Mesenchymal stem cell (in vitro differentiated cells and primary cell): ENCODE data around the gene HEYL.

Experiments
- DNase-seq: peaks from one replicate; pipeline ENCODE4 v3.0.0-alpha.2; 2013
- H2AFZ ChIP-seq: one replicate; pipeline ENCODE4 v1.6.1; 2013; ENCODE audit warnings: low read depth, mild to moderate bottlenecking, control low read depth, inconsistent platforms, low read length, moderate library complexity
- H2AK5ac ChIP-seq: 2 replicates; pipeline ENCODE4 v1.6.1; 2013; ENCODE audit warnings: low read length, moderate library complexity, mild to moderate bottlenecking, inconsistent platforms; ENCODE audit not compliant: severe bottlenecking
- H2BK120ac ChIP-seq: one replicate; pipeline ENCODE4 v1.6.1; 2013; ENCODE audit warnings: low read depth, mild to moderate bottlenecking, inconsistent platforms, low read length, moderate library complexity
- H2BK12ac ChIP-seq, 2 experiments: one replicate each; pipeline ENCODE4 v1.6.1; 2013; ENCODE audit warnings: inconsistent platforms in 2 of 2, low read length in 2 of 2, mild to moderate bottlenecking in 2 of 2, moderate library complexity in 2 of 2, control low read depth in 1 of 2
- H2BK15ac ChIP-seq: one replicate; pipeline ENCODE4 v1.6.1; 2013; ENCODE audit warnings: mild to moderate bottlenecking, low read depth, inconsistent platforms; ENCODE audit not compliant: poor library complexity, severe bottlenecking
- H2BK5ac ChIP-seq: 2 replicates; pipeline ENCODE4 v1.6.1; 2013; ENCODE audit warnings: low read depth, mild to moderate bottlenecking, low read length, control low read depth, inconsistent platforms; ENCODE audit not compliant: poor library complexity, severe bottlenecking
- H3K14ac ChIP-seq, 2 experiments: one replicate each; pipeline ENCODE4 v1.6.1; 2013; ENCODE audit warnings: inconsistent platforms in 2 of 2, low read length in 2 of 2, control low read depth in 1 of 2, mild to moderate bottlenecking in 1 of 2, moderate library complexity in 1 of 2
- H3K18ac ChIP-seq, 2 experiments: one replicate each; pipeline ENCODE4 v1.6.1; 2013; ENCODE audit warnings: inconsistent platforms in 2 of 2, low read length in 2 of 2, control low read depth in 1 of 2, low read depth in 1 of 2, mild to moderate bottlenecking in 1 of 2
- H3K23ac ChIP-seq, 2 experiments: one replicate each; pipeline ENCODE4 v1.6.1; 2013; ENCODE audit warnings: inconsistent platforms in 2 of 2, low read length in 2 of 2, mild to moderate bottlenecking in 2 of 2, moderate library complexity in 2 of 2, control low read depth in 1 of 2
- H3K27ac ChIP-seq: 2 replicates; pipeline ENCODE4 v1.5.1; 2013; ENCODE audit warnings: mild to moderate bottlenecking, moderate library complexity, low read length, control low read depth, inconsistent platforms; ENCODE audit not compliant: poor library complexity, severe bottlenecking
- H3K27me3 ChIP-seq, 2 experiments: 2 replicates each; pipeline versions ENCODE4 v1.6.1 to v1.7.0; 2013; ENCODE audit warnings: low read length in 2 of 2, mild to moderate bottlenecking in 2 of 2, moderate library complexity in 2 of 2, control low read depth in 1 of 2, inconsistent platforms in 1 of 2; ENCODE audit not compliant: control insufficient read depth in 1 of 2, insufficient read depth in 1 of 2
- H3K36me3 ChIP-seq, 2 experiments: 2 replicates each; pipeline versions ENCODE4 v1.6.1 to v1.7.0; 2013; ENCODE audit warnings: low read length in 2 of 2, control low read depth in 1 of 2, inconsistent platforms in 1 of 2, low read depth in 1 of 2, mild to moderate bottlenecking in 1 of 2; ENCODE audit not compliant: insufficient read depth in 2 of 2, control insufficient read depth in 1 of 2
- H3K4ac ChIP-seq, 2 experiments: one replicate each; pipeline ENCODE4 v1.6.1; 2013; ENCODE audit warnings: inconsistent platforms in 2 of 2, low read length in 2 of 2, mild to moderate bottlenecking in 2 of 2, moderate library complexity in 2 of 2, control low read depth in 1 of 2, low read depth in 1 of 2
- H3K4me1 ChIP-seq: 2 replicates; pipeline ENCODE4 v1.6.1; 2013; ENCODE audit warnings: low read depth, low read length, control low read depth; ENCODE audit not compliant: control insufficient read depth, insufficient read depth
- H3K4me2 ChIP-seq: 2 replicates; pipeline ENCODE4 v1.6.1; 2013; ENCODE audit warnings: low read length, mild to moderate bottlenecking, inconsistent platforms; ENCODE audit not compliant: poor library complexity, severe bottlenecking
- H3K4me3 ChIP-seq, 2 experiments: 2 replicates each; pipeline versions ENCODE4 v1.5.1 to v1.7.0; 2013; ENCODE audit warnings: low read length in 2 of 2, mild to moderate bottlenecking in 2 of 2, control low read depth in 1 of 2, low read depth in 1 of 2; ENCODE audit not compliant: insufficient read depth in 1 of 2
- H3K79me1 ChIP-seq: replicated peaks from 2 replicates; pipeline ENCODE4 v1.6.1; 2013; ENCODE audit warnings: mild to moderate bottlenecking, control low read depth, low read length, inconsistent platforms; ENCODE audit not compliant: poor library complexity, severe bottlenecking
- H3K9ac ChIP-seq: 2 replicates; pipeline ENCODE4 v1.7.0; 2013; ENCODE audit warnings: mild to moderate bottlenecking, low read length, moderate library complexity
- H3K9me3 ChIP-seq: 2 replicates; pipeline ENCODE4 v1.7.0; 2013; ENCODE audit warnings: mild to moderate bottlenecking, low read length; ENCODE audit not compliant: control insufficient read depth
- H4K8ac ChIP-seq: one replicate; pipeline ENCODE4 v1.6.1; 2013; ENCODE audit warnings: inconsistent platforms, mild to moderate bottlenecking, low read length, moderate library complexity
- H4K91ac ChIP-seq: one replicate; pipeline ENCODE4 v1.6.1; 2013; ENCODE audit warnings: mild to moderate bottlenecking, low read length, inconsistent platforms
- WGBS: methylation state at CpG from one replicate; pipeline ENCODE4 v1.1.7; 2013; ENCODE audit warnings: mixed read lengths; 5-methylcytosine and 5-hydroxymethylcytosine counted together

HEYL gene

DNA sequence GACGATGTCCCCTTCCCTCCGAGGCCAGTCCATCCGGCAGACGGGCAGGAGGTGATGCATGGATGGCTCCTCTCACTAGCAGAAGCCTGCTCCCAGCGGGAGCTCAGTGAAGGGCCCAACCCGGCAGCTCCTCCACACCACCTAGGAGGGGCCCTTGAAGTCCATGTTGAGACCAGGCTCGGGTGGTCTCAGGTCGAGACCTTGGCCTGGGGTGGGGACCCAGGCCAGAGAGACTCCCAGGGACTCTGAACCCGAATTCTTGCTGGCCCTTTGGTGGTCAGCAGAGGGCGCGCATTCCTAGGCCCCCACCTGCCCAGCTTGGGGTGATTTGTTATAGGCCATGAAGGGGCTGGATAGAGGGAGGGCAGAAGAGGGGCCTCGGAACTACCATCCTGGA, 33.1 kb upstream of the HEYL start:
- 11% methylated on average over 12 of the region's 12 CpGs for WGBS
- Histone ChIP-seq H3K23ac (no peak overlapping the region), H4K91ac (no peak overlapping the region), H3K36me3 (no peaks in the 10 kb centered on the region), H2BK5ac (no peak overlapping the region), H4K8ac (no peak overlapping the region), H2BK12ac (no peak overlapping the region), H3K9ac (no peak overlapping the region), H2AK5ac (no peak overlapping the region), H3K14ac (peak overlapping the region in 1 of 2 experiments; percentile 46), H3K9me3 (peaks cover 8% of the 10 kb centered on the region), H2AFZ (no peak overlapping the region), H3K4ac (no peak overlapping the region), H3K79me1 (no peaks in the 10 kb centered on the region), H3K4me3 (peak overlapping the region in 1 of 2 experiments; percentile 64), H3K18ac (no peak overlapping the region), H3K4me2 (no peak overlapping the region), H2BK120ac (no peak overlapping the region), H3K4me1 (peaks cover 14% of the 10 kb centered on the region), H3K27me3 (peaks cover 78 to 89% of the 10 kb centered on the region in 2 experiments), H2BK15ac (no peak overlapping the region), H3K27ac (no peak overlapping the region)
- DNase-seq = peak; percentile 19

DNA sequence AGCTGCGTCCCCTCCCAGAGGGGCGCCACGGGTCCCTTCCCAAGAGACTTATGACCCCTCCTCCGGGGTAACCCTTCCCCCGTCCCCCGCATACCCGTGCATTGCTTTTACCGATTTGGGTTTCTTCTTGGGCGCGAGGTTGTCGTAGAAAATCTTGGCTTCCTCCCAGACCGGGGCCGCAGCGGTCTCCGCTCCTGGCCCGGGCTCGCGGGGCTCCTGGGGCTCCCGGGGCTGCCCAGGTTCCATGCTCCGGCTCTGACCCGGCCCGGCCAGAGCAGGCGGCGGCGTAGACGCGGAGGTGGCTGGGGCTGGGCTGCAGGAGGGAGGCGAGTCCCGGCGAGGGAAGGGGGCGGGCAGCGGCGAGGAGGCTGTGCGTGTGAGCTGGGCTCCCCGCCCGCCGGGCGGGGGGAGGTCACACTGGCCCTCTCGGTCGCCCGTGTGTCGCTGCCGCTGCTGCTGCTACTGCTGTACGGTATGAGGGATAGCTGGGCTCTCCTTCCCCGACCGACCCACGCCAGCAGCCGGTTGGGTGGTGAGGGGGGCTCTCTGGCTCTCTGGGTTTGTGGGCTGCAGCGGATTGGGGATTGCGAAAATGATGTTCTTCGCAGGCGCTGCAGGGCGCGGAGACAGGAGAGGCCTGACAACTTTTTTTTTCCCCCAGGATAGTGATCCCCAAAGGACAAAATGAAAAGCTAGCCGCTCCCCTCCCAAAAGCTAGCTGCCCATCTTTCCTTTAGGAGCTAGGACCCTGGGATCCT, 32.5 kb upstream of the HEYL start, which contains the start of gene NT5C1A:
Gene NT5C1A, minus strand, starts transcription at position 315 of the 758 bp plus-strand sequence. Its CDS starts 69 bp downstream, at position 246.
- Histone ChIP-seq H3K4ac (no peak within 1 kb of the TSS), H2BK5ac (no peak within 1 kb of the TSS), H3K27me3 (peaks cover 78 to 88% of the 10 kb centered on the region in 2 experiments), H4K91ac (no peak within 1 kb of the TSS), H3K4me3 (peak within 1 kb of the TSS; percentile 38 to 64), H2BK12ac (no peak within 1 kb of the TSS), H4K8ac (peak within 1 kb of the TSS; percentile 24), H2BK120ac (no peak within 1 kb of the TSS), H3K27ac (no peak within 1 kb of the TSS), H2BK15ac (no peak within 1 kb of the TSS), H3K36me3 (no peaks in the 10 kb centered on the region), H3K79me1 (no peaks in the 10 kb centered on the region), H2AK5ac (no peak within 1 kb of the TSS), H2AFZ (peak within 1 kb of the TSS; percentile 62), H3K23ac (peak within 1 kb of the TSS in 1 of 2 experiments; percentile 63), H3K9me3 (peaks cover 8% of the 10 kb centered on the region), H3K18ac (no peak within 1 kb of the TSS), H3K4me1 (peaks cover 14% of the 10 kb centered on the region), H3K14ac (peak within 1 kb of the TSS in 1 of 2 experiments; percentile 46), H3K4me2 (peak within 1 kb of the TSS; percentile 83), H3K9ac (no peak within 1 kb of the TSS)
- WGBS = 4% methylated on average over 37 of the region's 55 CpGs
- DNase-seq = peak; percentile 39

DNA sequence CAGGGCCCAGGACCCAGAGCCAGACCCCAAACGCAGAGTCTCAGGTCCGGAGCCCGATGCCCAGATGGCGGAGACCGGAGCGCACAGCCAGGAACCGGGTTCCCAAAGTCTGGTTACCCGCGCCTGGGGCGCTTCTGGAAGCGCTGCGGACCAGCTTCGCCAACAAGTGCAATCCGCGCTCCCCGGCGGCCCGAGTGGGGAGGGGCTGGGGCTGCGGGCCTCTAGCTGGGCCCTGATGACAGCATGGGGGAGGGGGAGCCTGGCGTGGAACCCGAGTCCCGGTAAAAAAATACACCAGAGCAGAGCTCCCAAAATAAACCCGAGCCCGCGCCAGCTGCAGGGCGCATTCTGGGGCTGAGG, 32.0 kb upstream of the HEYL start:
- Histone ChIP-seq H3K4me1 (peaks cover 14% of the 10 kb centered on the region), H3K9me3 (peaks cover 8% of the 10 kb centered on the region), H4K91ac (no peak overlapping the region), H2BK120ac (no peak overlapping the region), H3K9ac (no peak overlapping the region), H3K14ac (no peak overlapping the region), H3K36me3 (no peaks in the 10 kb centered on the region), H2BK5ac (no peak overlapping the region), H2BK15ac (no peak overlapping the region), H2AK5ac (no peak overlapping the region), H3K4ac (no peak overlapping the region), H3K23ac (no peak overlapping the region), H3K27ac (no peak overlapping the region), H4K8ac (no peak overlapping the region), H3K18ac (no peak overlapping the region), H3K4me2 (peak overlapping the region; percentile 83), H3K27me3 (peaks cover 82 to 88% of the 10 kb centered on the region in 2 experiments), H2AFZ (no peak overlapping the region), H3K4me3 (peak overlapping the region in 1 of 2 experiments; percentile 64), H2BK12ac (no peak overlapping the region), H3K79me1 (no peaks in the 10 kb centered on the region)
- DNase-seq = no peak
- 9% methylated on average over 26 of the region's 26 CpGs for whole genome bisulfite sequencing

DNA sequence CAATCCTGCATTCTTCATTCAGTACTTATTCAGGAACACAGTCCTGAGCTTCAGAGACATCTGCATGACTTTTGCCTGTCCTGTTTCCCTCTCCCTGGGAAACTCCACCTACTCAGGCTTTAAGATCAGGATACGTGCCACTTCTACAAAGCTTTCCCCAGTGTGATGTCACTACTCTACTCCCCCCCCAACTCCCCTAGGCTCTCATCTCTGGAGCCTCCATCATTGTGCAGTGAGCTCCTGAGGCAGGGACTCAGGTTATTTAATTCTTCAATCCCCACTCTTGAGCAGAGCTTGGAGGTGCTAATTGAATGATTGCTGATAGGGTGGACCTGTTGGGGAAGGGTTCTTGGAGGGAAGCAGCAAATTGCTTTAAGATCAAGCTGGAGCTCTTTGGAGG, 31.2 kb upstream of the HEYL start:
- Histone ChIP-seq H2BK15ac (no peak overlapping the region), H4K8ac (no peak overlapping the region), H3K4me1 (peaks cover 14% of the 10 kb centered on the region), H3K79me1 (no peaks in the 10 kb centered on the region), H3K9me3 (peaks cover 8% of the 10 kb centered on the region), H3K14ac (no peak overlapping the region), H2AK5ac (no peak overlapping the region), H3K4me2 (no peak overlapping the region), H3K36me3 (no peaks in the 10 kb centered on the region), H3K9ac (no peak overlapping the region), H2BK5ac (no peak overlapping the region), H2BK120ac (no peak overlapping the region), H2AFZ (no peak overlapping the region), H3K27me3 (peaks cover 89 to 94% of the 10 kb centered on the region in 2 experiments), H4K91ac (no peak overlapping the region), H3K23ac (no peak overlapping the region), H3K18ac (no peak overlapping the region), H3K4ac (no peak overlapping the region), H2BK12ac (no peak overlapping the region), H3K4me3 (no peak overlapping the region), H3K27ac (no peak overlapping the region)
- WGBS = 4% methylated on average over 1 of the region's 1 CpG
- DNase-seq = no peak
